ENCODE results near the gene CNTF.

CNTF gene

DNA sequence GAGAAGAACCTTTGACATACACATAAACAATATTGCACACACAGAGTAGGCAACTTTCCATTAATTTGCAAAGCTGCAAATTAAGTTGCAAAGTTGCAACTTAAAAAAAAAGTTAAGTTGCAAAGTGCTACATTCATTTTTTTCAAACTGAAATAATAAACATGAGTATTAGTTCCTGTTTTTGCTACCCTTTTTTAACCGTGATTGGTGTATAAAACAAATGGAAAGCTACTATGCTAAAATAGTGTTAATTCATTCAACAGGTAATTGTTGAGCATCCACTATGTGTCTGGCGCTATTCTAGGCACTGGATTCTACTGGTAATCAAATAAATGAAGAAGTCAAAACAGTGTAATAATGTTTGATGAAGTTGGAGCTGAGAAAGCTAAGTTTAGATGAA is 35.5 kb upstream of the CNTF start:
- no peak for DNase-seq
- TF ChIP-seq GATA1 (IDR thresholded peaks at IDR 0.05; ENCODE audit: low read depth, low read length) (no peak), POLR2A (IDR thresholded peaks at IDR 0.05; ENCODE audit: low read length) (no peak)

DNA sequence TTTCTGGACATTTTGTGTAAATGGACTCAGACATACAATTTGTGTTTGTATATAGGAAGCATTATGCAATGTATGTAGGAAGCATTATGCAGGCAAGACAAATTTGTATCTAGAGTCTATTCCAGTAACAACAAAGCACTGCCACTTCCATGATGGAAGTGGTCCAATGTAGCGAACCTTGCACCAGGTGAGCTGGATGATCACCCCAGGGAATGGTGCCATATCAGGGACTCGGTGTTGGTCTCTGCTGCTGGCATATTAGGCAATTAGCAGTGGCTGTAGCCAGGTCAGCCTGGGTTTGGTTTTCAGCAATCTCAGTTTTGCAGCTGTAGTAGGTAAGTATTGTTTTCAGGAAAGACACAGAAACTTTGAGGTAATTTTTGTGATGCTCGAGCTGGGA is 30.8 kb upstream of the CNTF start:
- no peak for DNase-seq
- TF ChIP-seq POLR2A (IDR thresholded peaks at IDR 0.05; ENCODE audit: low read length): no peak
- TF ChIP-seq GATA1 (IDR thresholded peaks at IDR 0.05; ENCODE audit: low read depth, low read length): no peak

DNA sequence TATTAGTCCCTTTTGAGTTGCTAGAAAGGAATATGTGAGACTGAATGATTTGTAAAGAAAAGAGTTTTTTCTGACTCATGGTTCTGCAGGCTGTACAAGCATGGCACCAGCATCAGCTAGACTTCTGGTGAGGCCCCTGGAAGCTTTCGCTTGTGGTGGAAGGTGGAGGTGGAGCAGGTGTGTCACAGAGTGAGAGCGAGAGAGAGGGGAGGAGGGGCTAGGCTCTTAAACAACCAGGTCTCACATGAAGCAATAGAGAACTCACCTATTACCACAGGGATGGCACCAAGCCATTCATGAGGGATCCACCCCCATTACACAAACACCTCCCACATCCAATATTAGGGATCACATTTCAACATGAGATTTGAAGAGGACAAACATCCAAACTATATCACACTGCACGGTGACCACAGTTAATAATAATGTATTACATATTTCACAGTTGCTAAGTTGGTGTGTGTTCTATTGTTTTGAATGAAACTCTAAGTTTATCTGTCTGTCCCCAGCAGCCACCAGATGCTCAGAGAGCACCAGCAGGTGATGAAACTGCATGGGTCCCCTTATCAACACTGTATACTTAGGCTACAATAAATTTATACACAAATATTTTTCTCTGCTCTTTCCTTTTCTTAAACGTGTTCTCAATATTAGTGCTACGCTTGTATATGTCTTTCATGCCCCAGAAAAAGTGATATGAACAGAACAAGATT is 29.5 kb upstream of the CNTF start:
- no peak for TF ChIP-seq GATA1 (IDR thresholded peaks at IDR 0.05; ENCODE audit: low read depth, low read length)
- no peak for TF ChIP-seq POLR2A (IDR thresholded peaks at IDR 0.05; ENCODE audit: low read length)
- DNase-seq: peak; percentile 19 to 27

DNA sequence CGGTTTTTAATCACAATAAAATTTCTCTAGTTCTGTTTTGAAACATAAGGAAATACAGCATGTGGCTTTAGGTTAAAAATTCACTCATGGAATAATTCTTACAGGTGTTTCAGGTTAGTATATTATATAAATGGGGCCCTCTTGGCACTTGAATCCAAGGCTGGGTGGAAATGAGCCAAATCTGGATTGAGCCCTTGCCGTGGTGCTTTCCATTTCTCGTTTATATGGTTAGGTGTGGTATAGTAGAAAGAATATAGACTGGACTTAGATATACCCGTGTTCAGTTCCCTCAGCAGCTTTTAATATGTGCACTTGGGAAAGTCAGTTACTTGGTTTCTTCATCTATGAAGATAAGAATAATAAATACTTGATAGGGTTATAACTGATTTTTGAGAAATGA is 27.6 kb upstream of the CNTF start:
- TF ChIP-seq GATA1 (IDR thresholded peaks at IDR 0.05; ENCODE audit: low read depth, low read length) (no peak), POLR2A (IDR thresholded peaks at IDR 0.05; ENCODE audit: low read length) (no peak)
- DNase-seq: no peak

DNA sequence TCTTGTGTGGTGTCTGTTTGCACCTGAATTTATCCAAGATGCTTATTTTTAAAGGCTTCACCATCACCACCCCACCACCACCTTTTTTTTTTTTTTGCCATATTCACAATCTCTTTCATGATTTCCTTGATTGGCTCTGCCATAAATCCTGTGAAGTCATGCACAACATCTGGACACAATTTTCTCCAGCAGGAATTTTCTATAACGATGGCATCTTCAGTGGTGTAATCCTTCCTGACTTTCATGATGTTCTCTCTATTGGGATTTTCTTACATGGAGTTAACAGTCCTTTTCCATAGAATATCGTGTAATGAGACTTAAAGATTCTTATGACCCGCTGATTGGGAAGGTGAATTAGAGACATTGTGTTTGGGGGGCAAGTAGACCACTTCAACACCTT is 25.8 kb upstream of the CNTF start:
- DNase-seq: no peak
- TF ChIP-seq GATA1 (IDR thresholded peaks at IDR 0.05; ENCODE audit: low read depth, low read length) (no peak), POLR2A (IDR thresholded peaks at IDR 0.05; ENCODE audit: low read length) (no peak)

DNA sequence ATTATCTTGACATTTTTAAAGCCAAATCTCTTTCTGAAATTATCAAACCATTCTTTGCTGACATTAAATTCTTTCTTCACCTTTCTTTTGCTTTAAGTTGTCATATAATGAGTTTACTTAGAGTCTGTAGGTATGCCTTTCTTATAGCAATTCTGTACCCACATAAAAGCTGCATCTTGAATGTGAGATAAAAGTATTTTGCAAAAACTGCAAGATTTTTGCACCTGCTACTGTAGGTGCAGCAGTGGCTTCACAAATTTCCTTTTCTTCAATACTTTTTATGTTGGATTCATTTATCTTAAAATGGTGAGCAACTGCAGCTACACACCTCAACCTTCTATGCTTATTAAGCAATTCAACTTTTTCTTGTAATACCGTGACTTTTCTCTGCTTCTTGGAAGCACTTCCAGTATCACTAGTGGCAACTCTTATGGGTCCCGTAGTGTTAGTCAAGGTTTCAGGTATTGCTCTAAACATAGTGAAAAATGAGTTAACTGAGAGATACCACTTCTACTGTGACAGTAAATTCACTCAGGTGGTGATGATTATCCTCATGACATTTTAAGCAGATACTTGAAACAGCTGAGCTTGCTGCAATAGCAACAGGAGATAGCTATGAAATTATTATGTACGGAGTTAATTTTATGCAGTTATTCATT is 24.9 kb upstream of the CNTF start:
- TF ChIP-seq POLR2A (IDR thresholded peaks at IDR 0.05; ENCODE audit: low read length) (no peak), GATA1 (IDR thresholded peaks at IDR 0.05; ENCODE audit: low read depth, low read length) (no peak)
- DNase-seq: no peak

DNA sequence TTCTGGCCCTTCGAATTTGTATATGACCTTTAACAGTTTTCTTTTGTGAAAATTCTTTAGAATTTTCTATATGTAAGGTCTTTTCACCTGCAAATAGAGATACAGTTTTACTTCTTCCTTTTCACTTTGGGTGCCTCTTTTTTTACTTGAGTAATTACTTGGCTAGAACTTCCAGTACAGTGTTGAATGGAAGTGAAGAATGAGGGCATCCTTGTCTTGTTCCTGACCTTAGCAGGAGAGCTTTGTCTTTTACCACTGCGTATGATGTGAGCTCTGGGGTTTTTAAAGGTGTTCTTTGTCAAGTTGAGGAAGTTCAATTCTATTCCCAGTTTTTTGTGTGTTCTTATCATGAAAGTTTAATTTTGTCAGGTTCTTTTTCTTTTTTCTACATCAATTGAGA is 22.0 kb upstream of the CNTF start:
- no peak for DNase-seq
- no peak for TF ChIP-seq POLR2A (IDR thresholded peaks at IDR 0.05; ENCODE audit: low read length)
- TF ChIP-seq GATA1 (IDR thresholded peaks at IDR 0.05; ENCODE audit: low read depth, low read length): no peak

DNA sequence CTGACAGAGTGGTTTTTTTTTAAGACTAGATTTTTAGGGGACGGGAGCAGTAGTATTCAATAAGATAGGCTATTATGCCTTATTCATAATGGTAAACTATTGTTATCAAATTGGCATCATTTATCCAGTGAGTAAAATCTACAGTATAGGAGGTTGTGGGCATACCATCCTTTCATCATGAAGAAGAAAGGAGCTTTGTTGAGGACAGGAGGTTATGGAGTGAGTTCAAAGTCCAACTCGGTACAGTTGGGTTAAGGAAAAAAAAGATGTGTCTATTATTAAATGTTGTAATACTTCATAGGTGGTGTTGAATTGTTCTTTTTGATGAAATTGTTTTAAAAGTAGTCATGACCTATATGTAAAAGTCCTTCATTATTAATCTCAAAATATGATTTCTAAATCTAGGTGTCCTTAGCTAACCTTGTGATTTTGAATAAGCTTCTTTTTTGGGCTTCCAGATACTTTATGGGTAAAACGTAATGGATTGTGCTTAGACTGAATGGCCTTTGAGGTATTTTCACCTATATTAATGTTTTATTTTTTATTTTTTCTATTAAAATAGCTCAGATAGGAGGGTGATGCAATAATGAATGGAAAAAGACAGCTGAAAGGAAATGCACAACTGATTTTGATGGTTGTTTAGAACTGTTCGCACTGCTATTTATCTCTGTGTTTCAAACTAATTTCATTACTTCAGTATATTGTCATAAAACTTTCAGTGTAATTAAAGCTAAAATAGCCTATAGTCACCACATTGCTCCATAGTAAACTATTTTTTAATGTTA is 15.3 kb upstream of the CNTF start:
- TF ChIP-seq GATA1 (IDR thresholded peaks at IDR 0.05; ENCODE audit: low read depth, low read length): no peak
- no peak for TF ChIP-seq POLR2A (IDR thresholded peaks at IDR 0.05; ENCODE audit: low read length)
- DNase-seq: no peak

DNA sequence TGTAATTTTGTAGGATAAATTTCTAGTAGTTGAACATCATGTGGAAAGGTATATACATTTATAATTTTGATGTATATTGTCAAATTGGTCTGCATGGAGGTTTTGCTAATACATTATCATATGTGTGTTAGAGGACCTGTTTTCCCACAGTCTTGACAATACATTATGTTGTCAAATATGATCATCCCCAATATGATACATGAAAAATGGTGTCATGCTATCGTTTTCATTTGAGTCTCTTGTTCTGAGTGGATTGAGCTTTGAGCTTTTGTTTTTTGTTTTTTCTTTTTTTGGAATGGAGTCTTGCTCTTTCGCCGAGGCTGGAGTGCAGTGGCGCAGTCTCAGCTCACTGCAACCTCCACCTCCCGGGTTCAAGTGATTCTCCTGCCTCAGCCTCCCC is 14.1 kb upstream of the CNTF start:
- no peak for DNase-seq
- TF ChIP-seq GATA1 (IDR thresholded peaks at IDR 0.05; ENCODE audit: low read depth, low read length) (no peak), POLR2A (IDR thresholded peaks at IDR 0.05; ENCODE audit: low read length) (no peak)

DNA sequence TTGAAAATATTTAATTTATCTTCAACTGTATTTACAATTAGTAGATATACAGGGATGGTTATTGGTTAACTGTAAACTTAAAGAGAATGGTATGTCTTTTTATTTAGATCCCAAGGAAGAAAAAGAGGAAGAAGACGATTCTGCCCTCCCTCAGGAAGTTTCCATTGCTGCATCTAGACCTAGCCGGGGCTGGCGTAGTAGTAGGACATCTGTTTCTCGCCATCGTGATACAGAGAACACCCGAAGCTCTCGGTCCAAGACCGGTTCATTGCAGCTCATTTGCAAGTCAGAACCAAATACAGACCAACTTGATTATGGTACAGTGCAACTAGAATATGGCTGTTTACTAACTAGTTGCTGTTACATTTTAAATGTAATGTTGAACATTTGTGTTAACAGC is 12.7 kb upstream of the CNTF start:
- TF ChIP-seq GATA1 (IDR thresholded peaks at IDR 0.05; ENCODE audit: low read depth, low read length) (no peak), POLR2A (IDR thresholded peaks at IDR 0.05; ENCODE audit: low read length) (no peak)
- DNase-seq: no peak

DNA sequence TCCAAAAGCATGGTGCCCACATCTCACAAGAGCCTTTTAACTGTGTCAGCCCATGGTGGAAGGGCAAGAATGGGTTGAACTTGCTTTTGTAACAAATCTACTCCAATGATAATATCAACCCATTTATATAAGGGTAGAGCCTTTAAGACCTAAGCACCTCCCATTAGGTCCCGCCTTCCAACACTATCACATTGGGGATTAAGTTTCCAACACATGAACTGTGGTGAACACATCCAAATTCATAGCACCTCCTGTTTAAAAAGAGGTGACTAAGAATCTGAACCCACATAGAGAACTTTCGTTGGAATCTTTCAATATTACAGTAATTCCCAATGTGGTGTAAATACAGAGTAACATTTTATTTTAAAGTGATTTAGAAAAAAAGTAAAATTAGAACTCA is 9.2 kb upstream of the CNTF start:
- no peak for DNase-seq
- no peak for TF ChIP-seq POLR2A (IDR thresholded peaks at IDR 0.05; ENCODE audit: low read length)
- TF ChIP-seq GATA1 (IDR thresholded peaks at IDR 0.05; ENCODE audit: low read depth, low read length): no peak

DNA sequence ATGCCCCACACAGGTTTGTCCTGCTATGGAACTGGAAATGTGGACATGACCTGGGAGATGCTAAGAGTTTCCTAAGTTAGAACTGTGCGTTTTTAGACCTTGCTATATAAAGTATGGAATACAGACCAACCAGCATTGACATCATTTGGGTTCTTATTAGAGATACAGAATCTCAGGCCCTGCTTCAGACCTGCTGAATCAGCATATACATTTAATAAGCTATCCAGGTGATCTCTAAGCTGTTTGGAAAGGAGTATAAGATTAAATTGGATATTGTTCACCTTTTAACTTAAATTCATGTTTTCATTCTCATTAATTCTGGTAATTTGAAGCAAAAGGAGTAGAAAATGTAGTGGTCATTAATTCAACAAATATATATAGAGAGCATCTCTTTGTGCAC is 6.9 kb upstream of the CNTF start:
- DNase-seq: no peak
- TF ChIP-seq GATA1 (IDR thresholded peaks at IDR 0.05; ENCODE audit: low read depth, low read length): no peak
- TF ChIP-seq POLR2A (IDR thresholded peaks at IDR 0.05; ENCODE audit: low read length): no peak

DNA sequence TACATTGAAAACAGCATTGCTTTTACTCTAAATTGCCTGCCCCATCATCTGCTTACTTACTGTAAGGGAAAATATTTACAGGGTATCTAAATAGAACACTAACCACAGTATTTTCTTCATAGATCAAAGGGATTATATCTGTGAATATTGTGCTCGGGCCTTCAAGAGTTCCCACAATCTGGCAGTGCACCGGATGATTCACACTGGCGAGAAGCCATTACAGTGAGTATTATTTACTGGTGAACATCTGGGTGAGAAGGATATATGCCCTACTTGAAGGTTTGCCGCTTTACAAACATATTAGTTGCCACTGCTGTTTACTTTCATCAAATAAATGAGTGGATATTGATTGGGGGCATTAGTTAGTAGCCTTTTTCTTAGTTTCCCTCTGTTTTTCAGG is 5.9 kb upstream of the CNTF start:
- TF ChIP-seq POLR2A (IDR thresholded peaks at IDR 0.05; ENCODE audit: low read length) (no peak), GATA1 (IDR thresholded peaks at IDR 0.05; ENCODE audit: low read depth, low read length) (no peak)
- peak in 1 of 2 experiments; percentile 36 for DNase-seq

DNA sequence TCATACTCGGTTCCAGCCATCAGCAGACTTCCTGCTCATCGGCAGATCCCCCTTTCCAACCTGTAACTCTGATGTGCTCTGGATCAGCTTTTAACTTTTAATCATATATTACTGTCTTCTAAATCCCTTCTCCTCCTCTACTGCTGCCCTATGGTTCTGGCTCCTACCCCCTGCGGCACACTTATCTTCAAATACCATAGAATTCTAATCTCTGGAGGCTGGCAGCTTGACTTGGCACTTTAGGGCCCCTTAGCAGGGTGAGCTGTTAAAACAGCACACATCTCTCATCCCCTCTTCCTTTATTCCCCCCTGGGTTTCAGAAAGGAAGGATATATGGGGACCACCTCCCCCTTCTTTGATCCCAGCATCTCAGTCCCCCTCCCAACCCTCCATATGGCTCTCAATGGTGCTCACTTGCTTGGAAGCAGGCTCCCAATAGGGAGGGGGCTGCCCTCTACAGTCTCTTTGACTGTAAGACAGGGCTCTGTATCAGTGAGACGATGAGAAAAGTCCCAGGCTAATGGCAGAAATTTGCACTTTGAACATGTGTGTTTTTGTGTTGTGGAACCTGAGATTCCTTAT is 4.4 kb upstream of the CNTF start:
- peak in 1 of 2 experiments; percentile 18 for DNase-seq
- no peak for TF ChIP-seq GATA1 (IDR thresholded peaks at IDR 0.05; ENCODE audit: low read depth, low read length)
- TF ChIP-seq POLR2A (IDR thresholded peaks at IDR 0.05; ENCODE audit: low read length): no peak
